Ishikawa (cell line): Measurements from ENCODE around the gene PGRMC1.

ENCODE experiments used
- CEBPB ChIP-seq: IDR thresholded peaks from 2 replicates; pipeline ENCODE4 v1.6.1; 2012
- CREB1 ChIP-seq: IDR thresholded peaks from 2 replicates; pipeline ENCODE4 v1.6.1; 2012; ENCODE audit warnings: low read depth
- EGR1 ChIP-seq: IDR thresholded peaks from 2 replicates; pipeline ENCODE4 v1.6.1; 2012
- EP300 ChIP-seq: IDR thresholded peaks from 2 replicates; pipeline ENCODE4 v1.6.1; 2012; ENCODE audit warnings: borderline replicate concordance
- FOXM1 ChIP-seq: IDR thresholded peaks from 2 replicates; pipeline ENCODE4 v1.6.1; 2012; ENCODE audit warnings: low read depth, borderline replicate concordance
- MAX ChIP-seq: IDR thresholded peaks from 2 replicates; pipeline ENCODE4 v1.6.1; 2012
- NFIC ChIP-seq: IDR thresholded peaks from 2 replicates; pipeline ENCODE4 v1.6.1; 2012
- RAD21 ChIP-seq: IDR thresholded peaks from 2 replicates; pipeline ENCODE4 v1.6.1; 2012; ENCODE audit warnings: low read depth
- TAF1 ChIP-seq: IDR thresholded peaks from 2 replicates; pipeline ENCODE4 v1.6.1; 2012; ENCODE audit warnings: low read depth, mild to moderate bottlenecking
- TCF12 ChIP-seq: IDR thresholded peaks from 2 replicates; pipeline ENCODE4 v1.6.1; 2012; ENCODE audit warnings: low read depth
- TEAD4 ChIP-seq: IDR thresholded peaks from 2 replicates; pipeline ENCODE4 v1.6.1; 2012
- YY1 ChIP-seq: IDR thresholded peaks from 2 replicates; pipeline ENCODE4 v1.6.1; 2012; ENCODE audit warnings: low read depth
- ZBTB7A ChIP-seq: IDR thresholded peaks from 2 replicates; pipeline ENCODE4 v1.6.1; 2012; ENCODE audit warnings: low read depth
- TF ChIP-seq, protein P1 (sequence below): IDR thresholded peaks from 2 replicates; pipeline ENCODE4 v1.6.1; 2012
- TF ChIP-seq, protein P2 (sequence below): IDR thresholded peaks from 2 replicates; pipeline ENCODE4 v1.6.1; 2012; ENCODE audit warnings: low read depth, mild to moderate bottlenecking

PGRMC1 gene

GRCh38 chrX:119190091-119190681, 45.9 kb upstream of the PGRMC1 start:
- no peak for TF ChIP-seq EP300
- TF ChIP-seq TEAD4: no peak
- TF ChIP-seq EGR1: no peak
- no peak for TF ChIP-seq CREB1
- TF ChIP-seq TCF12: no peak
- no peak for TF ChIP-seq RAD21
- TF ChIP-seq, protein P1, sequence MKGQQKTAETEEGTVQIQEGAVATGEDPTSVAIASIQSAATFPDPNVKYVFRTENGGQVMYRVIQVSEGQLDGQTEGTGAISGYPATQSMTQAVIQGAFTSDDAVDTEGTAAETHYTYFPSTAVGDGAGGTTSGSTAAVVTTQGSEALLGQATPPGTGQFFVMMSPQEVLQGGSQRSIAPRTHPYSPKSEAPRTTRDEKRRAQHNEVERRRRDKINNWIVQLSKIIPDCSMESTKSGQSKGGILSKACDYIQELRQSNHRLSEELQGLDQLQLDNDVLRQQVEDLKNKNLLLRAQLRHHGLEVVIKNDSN: no peak

GRCh38 chrX:119190831-119191230, 45.3 kb upstream of the PGRMC1 start:
- TF ChIP-seq RAD21 (no peak), CEBPB (no peak), EGR1 (no peak), FOXM1 (no peak), TEAD4 (no peak), TAF1 (no peak), EP300 (no peak), CREB1 (no peak), YY1 (no peak), ZBTB7A (no peak), MAX (no peak)
- TF ChIP-seq, protein P2, sequence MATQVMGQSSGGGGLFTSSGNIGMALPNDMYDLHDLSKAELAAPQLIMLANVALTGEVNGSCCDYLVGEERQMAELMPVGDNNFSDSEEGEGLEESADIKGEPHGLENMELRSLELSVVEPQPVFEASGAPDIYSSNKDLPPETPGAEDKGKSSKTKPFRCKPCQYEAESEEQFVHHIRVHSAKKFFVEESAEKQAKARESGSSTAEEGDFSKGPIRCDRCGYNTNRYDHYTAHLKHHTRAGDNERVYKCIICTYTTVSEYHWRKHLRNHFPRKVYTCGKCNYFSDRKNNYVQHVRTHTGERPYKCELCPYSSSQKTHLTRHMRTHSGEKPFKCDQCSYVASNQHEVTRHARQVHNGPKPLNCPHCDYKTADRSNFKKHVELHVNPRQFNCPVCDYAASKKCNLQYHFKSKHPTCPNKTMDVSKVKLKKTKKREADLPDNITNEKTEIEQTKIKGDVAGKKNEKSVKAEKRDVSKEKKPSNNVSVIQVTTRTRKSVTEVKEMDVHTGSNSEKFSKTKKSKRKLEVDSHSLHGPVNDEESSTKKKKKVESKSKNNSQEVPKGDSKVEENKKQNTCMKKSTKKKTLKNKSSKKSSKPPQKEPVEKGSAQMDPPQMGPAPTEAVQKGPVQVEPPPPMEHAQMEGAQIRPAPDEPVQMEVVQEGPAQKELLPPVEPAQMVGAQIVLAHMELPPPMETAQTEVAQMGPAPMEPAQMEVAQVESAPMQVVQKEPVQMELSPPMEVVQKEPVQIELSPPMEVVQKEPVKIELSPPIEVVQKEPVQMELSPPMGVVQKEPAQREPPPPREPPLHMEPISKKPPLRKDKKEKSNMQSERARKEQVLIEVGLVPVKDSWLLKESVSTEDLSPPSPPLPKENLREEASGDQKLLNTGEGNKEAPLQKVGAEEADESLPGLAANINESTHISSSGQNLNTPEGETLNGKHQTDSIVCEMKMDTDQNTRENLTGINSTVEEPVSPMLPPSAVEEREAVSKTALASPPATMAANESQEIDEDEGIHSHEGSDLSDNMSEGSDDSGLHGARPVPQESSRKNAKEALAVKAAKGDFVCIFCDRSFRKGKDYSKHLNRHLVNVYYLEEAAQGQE: no peak
- TF ChIP-seq, protein P1: no peak

DNA sequence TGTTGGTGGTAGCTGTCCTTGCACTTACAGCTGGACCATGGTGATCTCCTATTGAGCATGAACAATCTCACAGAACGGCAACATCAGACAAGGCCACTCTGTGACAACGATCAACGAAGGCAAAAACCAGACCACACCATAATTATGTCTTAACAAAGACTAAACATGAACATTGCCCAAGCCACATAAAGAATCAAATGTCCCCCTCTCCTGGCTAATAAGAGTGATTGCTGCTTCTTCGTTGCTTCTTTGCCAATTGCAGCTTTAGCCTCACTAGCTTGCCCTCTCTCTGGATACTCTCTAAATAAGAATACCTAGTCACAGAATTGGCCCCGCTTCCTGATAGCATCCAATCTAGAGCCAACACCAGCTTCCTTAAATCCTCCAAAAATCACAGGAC, 41.5 kb upstream of the PGRMC1 start:
- TF ChIP-seq NFIC (no peak), EGR1 (no peak), FOXM1 (no peak), TAF1 (no peak), YY1 (no peak), TCF12 (no peak), EP300 (no peak), ZBTB7A (no peak), MAX (no peak), CREB1 (no peak), RAD21 (no peak)
- TF ChIP-seq, protein P2: no peak

- TF ChIP-seq, protein P2: no peak
- TF ChIP-seq RAD21: no peak
Measured at GRCh38 chrX:119201570-119201969, 34.5 kb upstream of the PGRMC1 start.

DNA sequence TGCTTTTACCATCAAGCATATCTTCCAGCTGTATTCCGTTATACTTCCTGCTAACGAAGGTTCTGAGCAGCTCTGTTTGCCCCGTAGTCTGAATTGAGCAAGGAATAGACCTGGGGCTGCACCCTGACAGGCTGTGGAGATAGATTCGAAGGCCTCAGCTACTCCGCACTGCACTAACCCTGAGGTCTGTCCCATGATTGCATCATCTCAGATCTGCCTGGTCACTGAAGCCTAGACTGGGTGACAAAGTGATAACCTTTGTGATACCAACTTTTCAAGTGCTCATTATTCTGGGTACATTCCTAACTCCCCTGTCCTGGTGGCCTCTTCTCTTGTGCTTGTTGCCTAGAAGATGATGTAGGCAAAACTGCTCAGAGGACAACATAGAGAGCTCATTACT, 29.9 kb upstream of the PGRMC1 start:
- TF ChIP-seq TEAD4 (no peak), EP300 (no peak), ZBTB7A (no peak), FOXM1 (no peak), TCF12 (no peak), EGR1 (no peak), RAD21 (no peak), NFIC (no peak), YY1 (no peak), TAF1 (no peak)
- TF ChIP-seq, protein P2: no peak
